OCI-LY3 (cell line): ENCODE measurements around the gene PPT2.
"Not testable (repeated sequence)": the region's sequence is repeated elsewhere in the genome, so short reads cannot be mapped to it uniquely, and the experiment has no call there.

Experiments used
- H2AFZ ChIP-seq: fragments of 200-600, 300-600 bp; shearing (Covaris generic); 2 replicates; pipeline ENCODE4 v1.6.0; 2014; ENCODE audit warnings: antibody characterized with exemption, low read depth, low read length
- H3K27ac ChIP-seq: fragments of 200-600, 300-600 bp; sonication (generic); 2 replicates; pipeline ENCODE4 v1.5.1; 2014; ENCODE audit warnings: mild to moderate bottlenecking, low read length, moderate library complexity, mixed read lengths
- H3K27me3 ChIP-seq: fragments of 200-600, 300-600 bp; sonication (generic); 2 replicates; pipeline ENCODE4 v1.6.1; 2014; ENCODE audit warnings: low read depth, low read length, mixed read lengths
- H3K36me3 ChIP-seq: fragments of 200-600, 300-600 bp; sonication (generic); replicated peaks from 2 replicates; pipeline ENCODE3; 2014; ENCODE audit warnings: low read depth, low read length, mixed read lengths
- H3K4me1 ChIP-seq: fragments of 300-600, 200-600 bp; sonication (generic); 2 replicates; pipeline ENCODE4 v1.6.1; 2014; ENCODE audit warnings: low read length, mixed read lengths
- H3K4me2 ChIP-seq: fragments of 200-600, 300-600 bp; sonication (generic); 2 replicates; pipeline ENCODE4 v1.6.1; 2014; ENCODE audit warnings: low read length, mixed read lengths
- H3K4me3 ChIP-seq: fragments of 300-600, 200-600 bp; sonication (generic); 2 replicates; pipeline ENCODE4 v1.5.1; 2014; ENCODE audit warnings: antibody characterized with exemption, mild to moderate bottlenecking, low read length, moderate library complexity
- H3K79me2 ChIP-seq: fragments of 300-600, 200-600 bp; shearing (Covaris generic); 2 replicates; pipeline ENCODE4 v1.6.1; 2014; ENCODE audit warnings: mild to moderate bottlenecking, low read length, mixed read lengths
- H3K9ac ChIP-seq: fragments of 300-600, 200-600 bp; shearing (Covaris generic); 2 replicates; pipeline ENCODE4 v1.6.0; 2014; ENCODE audit warnings: mild to moderate bottlenecking, low read length, moderate library complexity
- H3K9me3 ChIP-seq: fragments of 200-600, 300-600 bp; shearing (Covaris generic); 2 replicates; pipeline ENCODE4 v1.6.1; 2014; ENCODE audit warnings: low read length, mixed read lengths; ENCODE audit not compliant: insufficient read depth
- H4K20me1 ChIP-seq: fragments of 200-600, 300-600 bp; sonication (generic); 2 replicates; pipeline ENCODE4 v1.6.1; 2016; ENCODE audit warnings: low read length, mixed read lengths; ENCODE audit not compliant: insufficient read depth
- EZH2phosphoT487 ChIP-seq: fragments of 200-600 bp; shearing (Covaris generic); IDR thresholded peaks from 2 replicates; pipeline ENCODE4 v1.6.1; 2018; ENCODE audit warnings: antibody characterized with exemption, mixed run types, low read depth
- TF ChIP-seq, protein P1 (sequence below): fragments of 200-600, 300-600 bp; sonication (generic); IDR thresholded peaks from 2 replicates; pipeline ENCODE4 v1.5.1; 2014; ENCODE audit warnings: antibody characterized with exemption, low read length, low read depth

The PPT2 gene

DNA sequence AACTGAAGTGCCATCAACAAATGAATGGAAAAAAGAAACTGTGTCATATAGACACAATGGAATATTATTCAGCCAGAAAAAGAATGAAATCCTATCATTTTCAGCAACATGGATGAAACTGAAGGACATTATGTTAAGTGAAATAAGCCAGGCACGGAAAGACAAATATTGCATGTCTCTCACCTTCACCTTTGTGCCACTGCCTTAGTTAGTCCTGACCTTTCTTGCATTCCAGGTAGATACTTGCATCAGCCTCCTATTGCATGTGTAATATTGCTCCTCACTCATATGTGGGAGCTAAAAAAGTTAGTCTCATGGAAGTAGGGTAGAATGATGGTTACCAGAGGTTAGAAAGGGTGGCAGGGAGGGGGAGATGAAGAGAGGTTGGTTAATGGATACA is 55.1 kb downstream of the PPT2 start:
- Histone ChIP-seq H3K4me3 (no peak overlapping the region), H2AFZ (no peak overlapping the region), H4K20me1 (no peaks in the 10 kb centered on the region), H3K4me2 (no peak overlapping the region), H3K27me3 (no peaks in the 10 kb centered on the region), H3K36me3 (no peaks in the 10 kb centered on the region), H3K27ac (no peak overlapping the region), H3K4me1 (no peaks in the 10 kb centered on the region), H3K79me2 (no peaks in the 10 kb centered on the region), H3K9me3 (no peaks in the 10 kb centered on the region), H3K9ac (no peak overlapping the region)
- TF ChIP-seq EZH2phosphoT487: no peak
- TF ChIP-seq, protein P1, sequence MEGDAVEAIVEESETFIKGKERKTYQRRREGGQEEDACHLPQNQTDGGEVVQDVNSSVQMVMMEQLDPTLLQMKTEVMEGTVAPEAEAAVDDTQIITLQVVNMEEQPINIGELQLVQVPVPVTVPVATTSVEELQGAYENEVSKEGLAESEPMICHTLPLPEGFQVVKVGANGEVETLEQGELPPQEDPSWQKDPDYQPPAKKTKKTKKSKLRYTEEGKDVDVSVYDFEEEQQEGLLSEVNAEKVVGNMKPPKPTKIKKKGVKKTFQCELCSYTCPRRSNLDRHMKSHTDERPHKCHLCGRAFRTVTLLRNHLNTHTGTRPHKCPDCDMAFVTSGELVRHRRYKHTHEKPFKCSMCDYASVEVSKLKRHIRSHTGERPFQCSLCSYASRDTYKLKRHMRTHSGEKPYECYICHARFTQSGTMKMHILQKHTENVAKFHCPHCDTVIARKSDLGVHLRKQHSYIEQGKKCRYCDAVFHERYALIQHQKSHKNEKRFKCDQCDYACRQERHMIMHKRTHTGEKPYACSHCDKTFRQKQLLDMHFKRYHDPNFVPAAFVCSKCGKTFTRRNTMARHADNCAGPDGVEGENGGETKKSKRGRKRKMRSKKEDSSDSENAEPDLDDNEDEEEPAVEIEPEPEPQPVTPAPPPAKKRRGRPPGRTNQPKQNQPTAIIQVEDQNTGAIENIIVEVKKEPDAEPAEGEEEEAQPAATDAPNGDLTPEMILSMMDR: no peak

DNA sequence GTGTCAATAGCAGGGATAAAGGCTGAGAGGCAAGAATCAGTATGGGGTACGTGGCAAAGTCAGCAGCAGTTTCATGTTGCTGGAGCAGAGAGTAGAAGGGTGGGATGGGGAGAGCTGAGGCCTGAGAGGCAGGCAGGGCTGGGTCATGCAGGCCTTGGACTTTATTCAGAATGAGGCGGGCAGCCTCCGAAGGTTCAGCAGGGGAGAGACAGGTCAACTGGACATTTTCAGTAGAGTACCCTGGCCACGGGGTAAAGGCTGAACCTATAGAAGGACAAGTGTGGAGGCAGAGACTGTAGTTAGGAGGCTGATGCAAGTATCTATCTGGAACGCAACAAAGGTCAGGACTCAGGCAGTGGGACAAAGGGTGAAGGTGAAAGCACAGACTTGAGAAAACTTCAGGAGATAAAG is 56.3 kb downstream of the PPT2 start:
- no peaks in the 10 kb centered on the region for H3K27me3 ChIP-seq
- H3K4me1 ChIP-seq: no peaks in the 10 kb centered on the region
- no peaks in the 10 kb centered on the region for H3K79me2 ChIP-seq
- no peak overlapping the region for H3K9ac ChIP-seq
- H3K9me3 ChIP-seq: no peaks in the 10 kb centered on the region
- TF ChIP-seq EZH2phosphoT487: no peak
- TF ChIP-seq, protein P1: no peak
- H3K27ac ChIP-seq: no peak overlapping the region
- no peaks in the 10 kb centered on the region for H4K20me1 ChIP-seq
- H3K4me2 ChIP-seq: no peak overlapping the region
- H3K4me3 ChIP-seq: no peak overlapping the region
- no peaks in the 10 kb centered on the region for H3K36me3 ChIP-seq
- H2AFZ ChIP-seq: no peak overlapping the region

DNA sequence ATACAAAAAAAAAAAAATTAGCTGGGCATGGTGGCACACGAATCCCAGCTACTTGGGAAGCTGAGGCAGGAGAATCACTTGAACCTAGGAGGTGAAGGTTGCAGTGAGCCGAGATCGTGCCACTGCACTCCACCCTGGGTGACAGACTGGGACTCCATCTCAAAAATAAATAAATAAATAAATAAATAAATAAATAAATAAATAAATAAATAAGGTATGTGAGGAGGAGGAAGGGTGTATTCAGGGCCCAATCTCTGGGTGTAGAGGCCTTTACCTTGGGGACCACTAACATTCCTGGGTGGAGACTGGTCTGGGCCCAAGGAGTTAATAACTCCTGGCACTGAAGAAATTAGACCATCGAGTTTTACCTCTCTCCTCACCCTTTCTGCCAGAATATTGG is 57.5 kb downstream of the PPT2 start:
- not testable (repeated sequence) for H3K79me2 ChIP-seq, H3K4me1 ChIP-seq, H3K4me3 ChIP-seq, H3K9me3 ChIP-seq, H3K4me2 ChIP-seq, H3K36me3 ChIP-seq, H2AFZ ChIP-seq, H3K27ac ChIP-seq, H4K20me1 ChIP-seq, H3K27me3 ChIP-seq, H3K9ac ChIP-seq

DNA sequence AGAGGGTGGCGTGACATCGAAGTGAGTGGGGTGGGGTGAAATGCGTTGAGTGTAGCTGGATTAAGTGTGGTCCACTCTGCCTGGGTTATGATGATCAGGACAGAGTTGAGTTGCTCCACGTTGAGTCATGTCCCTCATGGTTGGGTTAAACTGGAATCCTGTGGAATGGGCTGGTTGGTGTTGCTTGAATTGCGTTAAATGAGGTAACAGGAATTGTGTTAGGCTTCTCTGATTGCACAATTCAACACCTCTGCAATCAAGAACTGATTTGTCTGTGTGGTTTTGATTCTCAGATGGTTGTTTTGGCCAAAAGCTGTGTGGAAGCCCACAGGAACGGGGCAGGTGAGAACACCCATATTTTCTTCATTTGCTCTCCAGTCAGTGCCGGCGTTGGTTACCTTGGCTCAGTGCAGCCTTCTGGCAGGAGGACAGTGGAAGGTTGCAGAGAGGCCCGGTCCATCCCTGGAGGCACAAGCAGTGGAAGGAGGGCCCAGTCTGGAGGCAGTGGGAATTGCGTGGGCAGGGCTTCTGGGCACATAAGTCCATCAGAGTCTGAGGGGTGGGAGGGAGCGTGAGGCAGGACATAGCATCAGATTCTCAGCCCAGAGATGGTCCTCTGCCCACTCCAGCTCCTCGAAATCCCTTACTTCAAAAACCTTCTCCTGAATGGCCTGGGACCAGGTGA is 58.3 kb downstream of the PPT2 start:
- Histone ChIP-seq H3K27me3 (no peaks in the 10 kb centered on the region), H3K4me3 (no peak overlapping the region), H3K27ac (no peak overlapping the region), H2AFZ (no peak overlapping the region), H3K9me3 (no peaks in the 10 kb centered on the region), H3K4me1 (no peaks in the 10 kb centered on the region), H4K20me1 (no peaks in the 10 kb centered on the region), H3K4me2 (no peak overlapping the region), H3K79me2 (no peaks in the 10 kb centered on the region), H3K36me3 (no peaks in the 10 kb centered on the region), H3K9ac (no peak overlapping the region)
- TF ChIP-seq, protein P1: no peak
- no peak for TF ChIP-seq EZH2phosphoT487
